K562 (cell line): ENCODE results near the gene TAF11L12. TPM values are rescaled to one million over a fixed set of nuclear protein-coding genes. Genes with fewer than 3 reads are reported as not detected.

ENCODE experiments used
- ATAC-seq: fragments of 200-7000 bp; cut with Tn5 transposase; 3 replicates; pipeline ENCODE4 v1.9.1; 2020; ENCODE audit warnings: moderate library complexity
- BruUV-seq: library from RNA; stranded (reverse); fragments of 400-500 nt; replicated peaks from 2 replicates; lab custom pipeline; 2021; lab: Mats Ljungman, UMichigan
- CTCF ChIA-PET: fragments of 300-600 bp; formaldehyde crosslinking; extraction: SDS; loops from one replicate; lab custom pipeline; 2021; ENCODE audit warnings: low intra/inter-chr PET ratio; lab: Yijun Ruan, JAX
- POLR2A ChIA-PET: fragments of 300-600, 350-650 bp; sonication (Branson Sonifier 250); formaldehyde crosslinking; extraction: SDS; loops from one replicate; lab custom pipeline; 2021; ENCODE audit warnings: antibody characterized with exemption, inconsistent platforms; lab: Yijun Ruan, JAX
- DNase-seq, 4 experiments: peaks; one replicate each; pipeline versions ENCODE4 v3.0.0 to v3.0.0-alpha.2; 2011 to 2018; ENCODE audit warnings: low spot score in 3 of 4, mixed read lengths in 3 of 4; ENCODE audit errors: extremely low read depth in 1 of 4
- FAIRE-seq: peaks from 2 replicates; lab custom pipeline; 2011; peaks lifted over from hg19 to GRCh38; lab: Jason Lieb, UNC
- H2AFZ ChIP-seq: 2 replicates; pipeline ENCODE4 v1.6.0; 2011; ENCODE audit warnings: low read depth, low read length, control low read depth, inconsistent platforms
- H3K27ac ChIP-seq: fragments of 200-600 bp; 3 replicates; pipeline ENCODE4 v1.8.0; 2011; ENCODE audit warnings: low read depth, mild to moderate bottlenecking, control low read depth, inconsistent platforms, low read length, moderate library complexity, mixed read lengths; ENCODE audit errors: extremely low read depth
- H3K27me3 ChIP-seq, 2 experiments: fragments of 300-600 bp in 1 of 2; 2 replicates in 1 of 2; 3 replicates in 1 of 2; pipeline versions ENCODE4 v1.6.0 to v1.8.0; 2011; ENCODE audit warnings: inconsistent platforms in 2 of 2, low read length in 2 of 2, mild to moderate bottlenecking in 1 of 2, mixed read lengths in 1 of 2, moderate library complexity in 1 of 2; ENCODE audit not compliant: control insufficient read depth in 2 of 2, insufficient read depth in 2 of 2
- H3K36me3 ChIP-seq: fragments of 300-600 bp; 3 replicates; pipeline ENCODE4 v1.8.0; 2011; ENCODE audit warnings: mild to moderate bottlenecking, low read length, inconsistent platforms; ENCODE audit not compliant: control insufficient read depth, insufficient read depth
- H3K4me1 ChIP-seq, 2 experiments: fragments of 200-600 bp in 1 of 2; replicated peaks in 1 of 2; 2 replicates in 1 of 2; 3 replicates in 1 of 2; pipeline versions ENCODE4 v1.5.1 to v1.8.0; 2011; ENCODE audit warnings: inconsistent platforms in 2 of 2, low read length in 2 of 2, mild to moderate bottlenecking in 1 of 2, mixed read lengths in 1 of 2, moderate library complexity in 1 of 2; ENCODE audit not compliant: control insufficient read depth in 2 of 2, insufficient read depth in 2 of 2
- H3K4me2 ChIP-seq: 2 replicates; pipeline ENCODE4 v1.6.1; 2011; ENCODE audit warnings: low read length, control low read depth, inconsistent platforms, mixed read lengths; ENCODE audit not compliant: insufficient read depth
- H3K4me3 ChIP-seq: fragments of 200-600 bp; sonication (generic), shearing (Covaris generic); 2 replicates; pipeline ENCODE4 v1.5.1; 2016; ENCODE audit warnings: control low read depth, inconsistent platforms
- H3K79me2 ChIP-seq: fragments of 200-600 bp; 3 replicates; pipeline ENCODE4 v1.8.0; 2011; ENCODE audit warnings: low read length, inconsistent platforms; ENCODE audit not compliant: control insufficient read depth, insufficient read depth
- H3K9ac ChIP-seq, 2 experiments: 2 replicates each; pipeline versions ENCODE4 v1.6.0 to v1.6.1; 2011; ENCODE audit warnings: low read depth in 2 of 2, low read length in 2 of 2, control low read depth in 1 of 2, inconsistent platforms in 1 of 2, mild to moderate bottlenecking in 1 of 2, mixed read lengths in 1 of 2; ENCODE audit not compliant: insufficient read depth in 1 of 2
- H3K9me1 ChIP-seq: one replicate; pipeline ENCODE4 v1.6.0; 2011; ENCODE audit warnings: inconsistent platforms, mild to moderate bottlenecking, low read length, moderate library complexity; ENCODE audit not compliant: control insufficient read depth, insufficient read depth
- H3K9me3 ChIP-seq: replicated peaks from 2 replicates; pipeline ENCODE4 v1.5.1; 2011; ENCODE audit warnings: low read depth, low read length, inconsistent platforms; ENCODE audit not compliant: control insufficient read depth, insufficient read depth
- H4K20me1 ChIP-seq: replicated peaks from 2 replicates; pipeline ENCODE4 v1.6.1; 2011; ENCODE audit warnings: low read length, inconsistent platforms, mixed read lengths; ENCODE audit not compliant: control insufficient read depth, insufficient read depth
- RAD21 ChIP-seq, 2 experiments: fragments of 250-450 bp in 1 of 2; fragments of 450-650 bp in 1 of 2; sonication (Bioruptor Pico) in 1 of 2; formaldehyde crosslinking in 1 of 2; IDR thresholded peaks in 1 of 2; conservative IDR thresholded peaks in 1 of 2; 2 replicates each; pipeline versions ENCODE4 v1.4.0 to v1.8.0; 2020 to 2022; ENCODE audit warnings: mild to moderate bottlenecking in 2 of 2, moderate library complexity in 1 of 2
- RBBP5 ChIP-seq: fragments of 200-600 bp; sonication (generic); IDR thresholded peaks from 2 replicates; pipeline ENCODE4 v1.6.1; 2012; ENCODE audit warnings: borderline replicate concordance, mild to moderate bottlenecking, low read length, control low read depth, inconsistent platforms; ENCODE audit not compliant: insufficient read depth, poor library complexity, severe bottlenecking
- TBL1XR1 ChIP-seq, 2 experiments: IDR thresholded peaks; 2 replicates each; pipeline ENCODE4 v1.6.1; 2012; ENCODE audit warnings: improper control_type of control experiment in 2 of 2, low read length in 2 of 2, mild to moderate bottlenecking in 1 of 2
- WGBS: fragments of 100-300 bp; shearing (Covaris generic); methylation state at CpG from one replicate; pipeline ENCODE4 v1.1.6; 2016; ENCODE audit warnings: low coverage, mixed read lengths; ENCODE audit not compliant: insufficient coverage; ENCODE audit errors: missing lambda C conversion rate; 5-methylcytosine and 5-hydroxymethylcytosine counted together
- in situ Hi-C: fragments of 300-500 bp; cut with MboI; formaldehyde crosslinking; loops from 4 replicates; pipeline ENCODE4 v1.15.0; 2018; ENCODE audit warnings: inconsistent platforms, mixed read lengths
- intact Hi-C: fragments of 100-400 bp; cut with micrococcal nuclease; formaldehyde crosslinking; loops from 2 replicates; pipeline ENCODE4 v1.14.2; 2022
- polyA plus RNA-seq, 8 experiments: library from polyadenylated mRNA; depleted of rRNA in 4 of 8; stranded (reverse) in 5 of 8; unstranded in 3 of 8; fragments of >200 nt; fragmentation: Nextera tagmentation in 2 of 8; fragmentation: Illumina TruSeq in 1 of 8; extraction: Ambion mirVana in 2 of 8; extraction: Trizol in 1 of 8; gene quantifications; 2 replicates each; pipeline versions ENCODE4 v1.2.1 to v1.2.3, GENCODE V29; 2011 to 2014; ENCODE audit warnings: inconsistent platforms in 1 of 8, missing spikeins in 1 of 8
- total RNA-seq, 7 experiments: library from RNA; depleted of rRNA in 6 of 7; stranded (reverse); fragments of >200 nt in 6 of 7; fragmentation: Illumina TruSeq in 2 of 7; extraction: Trizol in 2 of 7; gene quantifications; 2 replicates each; pipeline versions ENCODE4 v1.2.1 to v1.2.3, GENCODE V29; 2011 to 2021; ENCODE audit warnings: low replicate concordance in 1 of 7
- TF ChIP-seq, protein P1 (sequence below): sonication (generic); formaldehyde crosslinking; IDR thresholded peaks from 2 replicates; pipeline ENCODE4 v1.8.0; 2023; ENCODE audit warnings: mild to moderate bottlenecking, missing genetic modification reagents
- TF ChIP-seq, protein P2 (sequence below): fragments of 250-450 bp; sonication (Bioruptor Pico); IDR thresholded peaks from 2 replicates; pipeline ENCODE4 v1.6.1; 2021; ENCODE audit warnings: mild to moderate bottlenecking
- TF ChIP-seq, protein P3 (sequence below): sonication (generic); formaldehyde crosslinking; IDR thresholded peaks from 2 replicates; pipeline ENCODE4 v1.8.1; 2022; ENCODE audit warnings: missing genetic modification reagents
- TF ChIP-seq, protein P4 (sequence below): sonication (generic); formaldehyde crosslinking; IDR thresholded peaks from 2 replicates; pipeline ENCODE4 v1.8.0; 2022; ENCODE audit warnings: mild to moderate bottlenecking, missing genetic modification reagents, borderline replicate concordance

The TAF11L12 gene
- total and polyA plus RNA-seq, 9 of the 15 experiments (the other 6 are each of a cell fraction or from before 2014, with no cell fraction given), result not detected

DNA sequence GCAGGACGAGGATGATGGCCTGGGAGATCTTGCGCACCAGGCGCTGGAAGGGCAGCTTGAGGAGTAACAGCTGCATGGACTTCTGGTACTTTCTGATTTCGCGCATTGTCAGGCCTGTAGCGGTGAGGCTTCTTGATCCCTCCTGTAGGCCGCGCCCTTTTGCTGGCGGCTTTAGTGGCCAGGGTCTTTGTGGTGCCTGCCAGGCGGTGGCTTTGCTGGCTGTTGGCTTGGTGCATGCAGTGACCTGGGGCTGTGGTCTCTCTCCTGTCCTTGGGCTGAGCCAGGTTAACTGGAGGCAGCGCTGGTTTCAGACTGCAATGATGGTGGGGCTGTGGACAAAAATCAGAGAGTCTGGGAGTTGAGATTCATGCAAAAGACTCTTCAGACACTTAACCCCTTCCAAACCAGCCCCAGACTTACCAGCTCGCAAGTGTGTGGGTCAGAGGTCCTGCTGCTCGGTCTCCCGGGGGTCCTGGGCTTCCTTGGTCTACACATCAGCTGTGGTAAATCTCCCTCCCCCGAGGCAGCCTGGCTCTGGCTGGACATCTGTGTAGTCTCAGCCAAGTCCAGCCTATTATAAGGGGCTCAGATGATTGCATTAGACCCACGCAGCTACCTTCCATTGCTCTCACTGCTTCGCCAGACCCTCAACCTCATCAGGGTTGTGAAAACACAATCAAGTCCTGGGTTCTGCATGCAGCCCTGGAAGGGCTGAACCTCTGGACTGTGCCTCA lies 4.8 kb downstream of the TAF11L12 start (continued):
- TF ChIP-seq, protein P1, sequence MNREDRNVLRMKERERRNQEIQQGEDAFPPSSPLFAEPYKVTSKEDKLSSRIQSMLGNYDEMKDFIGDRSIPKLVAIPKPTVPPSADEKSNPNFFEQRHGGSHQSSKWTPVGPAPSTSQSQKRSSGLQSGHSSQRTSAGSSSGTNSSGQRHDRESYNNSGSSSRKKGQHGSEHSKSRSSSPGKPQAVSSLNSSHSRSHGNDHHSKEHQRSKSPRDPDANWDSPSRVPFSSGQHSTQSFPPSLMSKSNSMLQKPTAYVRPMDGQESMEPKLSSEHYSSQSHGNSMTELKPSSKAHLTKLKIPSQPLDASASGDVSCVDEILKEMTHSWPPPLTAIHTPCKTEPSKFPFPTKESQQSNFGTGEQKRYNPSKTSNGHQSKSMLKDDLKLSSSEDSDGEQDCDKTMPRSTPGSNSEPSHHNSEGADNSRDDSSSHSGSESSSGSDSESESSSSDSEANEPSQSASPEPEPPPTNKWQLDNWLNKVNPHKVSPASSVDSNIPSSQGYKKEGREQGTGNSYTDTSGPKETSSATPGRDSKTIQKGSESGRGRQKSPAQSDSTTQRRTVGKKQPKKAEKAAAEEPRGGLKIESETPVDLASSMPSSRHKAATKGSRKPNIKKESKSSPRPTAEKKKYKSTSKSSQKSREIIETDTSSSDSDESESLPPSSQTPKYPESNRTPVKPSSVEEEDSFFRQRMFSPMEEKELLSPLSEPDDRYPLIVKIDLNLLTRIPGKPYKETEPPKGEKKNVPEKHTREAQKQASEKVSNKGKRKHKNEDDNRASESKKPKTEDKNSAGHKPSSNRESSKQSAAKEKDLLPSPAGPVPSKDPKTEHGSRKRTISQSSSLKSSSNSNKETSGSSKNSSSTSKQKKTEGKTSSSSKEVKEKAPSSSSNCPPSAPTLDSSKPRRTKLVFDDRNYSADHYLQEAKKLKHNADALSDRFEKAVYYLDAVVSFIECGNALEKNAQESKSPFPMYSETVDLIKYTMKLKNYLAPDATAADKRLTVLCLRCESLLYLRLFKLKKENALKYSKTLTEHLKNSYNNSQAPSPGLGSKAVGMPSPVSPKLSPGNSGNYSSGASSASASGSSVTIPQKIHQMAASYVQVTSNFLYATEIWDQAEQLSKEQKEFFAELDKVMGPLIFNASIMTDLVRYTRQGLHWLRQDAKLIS (CRISPR knock-in tag), result no peak

DNA sequence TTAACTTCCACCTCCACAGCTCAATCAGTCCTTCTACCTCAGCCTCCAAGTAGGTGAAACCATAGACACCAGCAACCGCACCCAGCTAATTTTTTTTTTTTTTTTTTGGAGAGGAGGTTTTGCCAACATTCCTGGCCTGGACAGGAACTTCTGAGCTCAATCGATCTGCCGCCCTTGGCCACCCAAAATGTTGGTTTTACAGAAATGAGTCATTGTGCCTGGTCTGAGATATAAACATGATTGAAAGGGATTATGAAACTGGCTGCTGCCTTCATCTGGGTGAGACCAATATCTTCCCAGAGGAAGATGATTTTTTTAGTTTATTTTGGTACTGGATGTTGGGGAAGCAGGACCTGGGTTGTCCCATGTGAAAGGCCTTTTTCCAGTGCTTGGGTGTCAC lies 9.2 kb downstream of the TAF11L12 start:
- H3K9me1 ChIP-seq, result no peaks in the 10 kb centered on the region
- CTCF ChIA-PET, result no interaction called here
- WGBS, result 0% methylated on average over 3 of the region's 3 CpGs
- DNase-seq (no peak), ATAC-seq (no peak), FAIRE-seq (no peak)
- no peaks in the 10 kb centered on the region for H3K27me3 ChIP-seq
- H3K36me3 ChIP-seq, result no peaks in the 10 kb centered on the region
- in situ Hi-C loops, result no loop called here
- H3K79me2 ChIP-seq, result no peaks in the 10 kb centered on the region
- no peaks in the 10 kb centered on the region for H4K20me1 ChIP-seq
- no peak overlapping the region for H3K27ac ChIP-seq
- H3K9ac ChIP-seq, result no peak overlapping the region
- no peak overlapping the region for H3K4me2 ChIP-seq
- intact Hi-C loops, result no loop called here
- peaks cover 0 to 4% of the 10 kb centered on the region in 2 experiments; a peak in 1 of 5 replicates for H3K4me1 ChIP-seq
- H3K4me3 ChIP-seq, result no peak overlapping the region
- POLR2A ChIA-PET, result no interaction called here
- BruUV-seq, result no TSS peak
- H2AFZ ChIP-seq, result no peak overlapping the region
- H3K9me3 ChIP-seq, result no peaks in the 10 kb centered on the region
- TF ChIP-seq RAD21 (CRISPR knock-in tag; conservative IDR thresholded peaks at IDR 0.05 in 1 of 2, IDR thresholded peaks at IDR 0.05 in 1 of 2), result no peak
- TF ChIP-seq TBL1XR1 (IDR thresholded peaks at IDR 0.05; ENCODE audit: low read length in 2 of 2), result no peak
- TF ChIP-seq, protein P2, sequence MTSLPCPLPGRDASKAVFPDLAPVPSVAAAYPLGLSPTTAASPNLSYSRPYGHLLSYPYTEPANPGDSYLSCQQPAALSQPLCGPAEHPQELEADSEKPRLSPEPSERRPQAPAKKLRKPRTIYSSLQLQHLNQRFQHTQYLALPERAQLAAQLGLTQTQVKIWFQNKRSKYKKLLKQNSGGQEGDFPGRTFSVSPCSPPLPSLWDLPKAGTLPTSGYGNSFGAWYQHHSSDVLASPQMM (CRISPR knock-in tag), result no peak
- TF ChIP-seq, protein P3, sequence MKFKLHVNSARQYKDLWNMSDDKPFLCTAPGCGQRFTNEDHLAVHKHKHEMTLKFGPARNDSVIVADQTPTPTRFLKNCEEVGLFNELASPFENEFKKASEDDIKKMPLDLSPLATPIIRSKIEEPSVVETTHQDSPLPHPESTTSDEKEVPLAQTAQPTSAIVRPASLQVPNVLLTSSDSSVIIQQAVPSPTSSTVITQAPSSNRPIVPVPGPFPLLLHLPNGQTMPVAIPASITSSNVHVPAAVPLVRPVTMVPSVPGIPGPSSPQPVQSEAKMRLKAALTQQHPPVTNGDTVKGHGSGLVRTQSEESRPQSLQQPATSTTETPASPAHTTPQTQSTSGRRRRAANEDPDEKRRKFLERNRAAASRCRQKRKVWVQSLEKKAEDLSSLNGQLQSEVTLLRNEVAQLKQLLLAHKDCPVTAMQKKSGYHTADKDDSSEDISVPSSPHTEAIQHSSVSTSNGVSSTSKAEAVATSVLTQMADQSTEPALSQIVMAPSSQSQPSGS (CRISPR knock-in tag), result no peak
- TF ChIP-seq RBBP5, result no peak
- TF ChIP-seq, protein P4, sequence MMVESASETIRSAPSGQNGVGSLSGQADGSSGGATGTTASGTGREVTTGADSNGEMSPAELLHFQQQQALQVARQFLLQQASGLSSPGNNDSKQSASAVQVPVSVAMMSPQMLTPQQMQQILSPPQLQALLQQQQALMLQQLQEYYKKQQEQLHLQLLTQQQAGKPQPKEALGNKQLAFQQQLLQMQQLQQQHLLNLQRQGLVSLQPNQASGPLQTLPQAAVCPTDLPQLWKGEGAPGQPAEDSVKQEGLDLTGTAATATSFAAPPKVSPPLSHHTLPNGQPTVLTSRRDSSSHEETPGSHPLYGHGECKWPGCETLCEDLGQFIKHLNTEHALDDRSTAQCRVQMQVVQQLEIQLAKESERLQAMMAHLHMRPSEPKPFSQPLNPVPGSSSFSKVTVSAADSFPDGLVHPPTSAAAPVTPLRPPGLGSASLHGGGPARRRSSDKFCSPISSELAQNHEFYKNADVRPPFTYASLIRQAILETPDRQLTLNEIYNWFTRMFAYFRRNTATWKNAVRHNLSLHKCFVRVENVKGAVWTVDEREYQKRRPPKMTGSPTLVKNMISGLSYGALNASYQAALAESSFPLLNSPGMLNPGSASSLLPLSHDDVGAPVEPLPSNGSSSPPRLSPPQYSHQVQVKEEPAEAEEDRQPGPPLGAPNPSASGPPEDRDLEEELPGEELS (CRISPR knock-in tag), result no peak
